ENCODE data around the gene ALDH3B2.

Gene ALDH3B2

GRCh38 chr11:67631411-67631810 is 43.0 kb downstream of the ALDH3B2 start:
- FAIRE-seq (no peak), DNase-seq (ENCODE audit: insufficient read length, low spot score) (no peak)
- no peak for TF ChIP-seq CTCF (IDR thresholded peaks at IDR 0.05; ENCODE audit: insufficient read depth, missing control alignments)

GRCh38 chr11:67630943-67631331 is 43.5 kb downstream of the ALDH3B2 start:
- no peak for DNase-seq (ENCODE audit: insufficient read length, low spot score)
- no peak for TF ChIP-seq CTCF (IDR thresholded peaks at IDR 0.05; ENCODE audit: insufficient read depth, missing control alignments)
- FAIRE-seq = no peak

GRCh38 chr11:67630228-67630942 is 44.0 kb downstream of the ALDH3B2 start:
- no peak for FAIRE-seq
- DNase-seq (ENCODE audit: insufficient read length, low spot score) = peak; percentile 90
- TF ChIP-seq CTCF (IDR thresholded peaks at IDR 0.05; ENCODE audit: insufficient read depth, missing control alignments) = peak; percentile 44

- peak; percentile 69 for TF ChIP-seq CTCF (IDR thresholded peaks at IDR 0.05; ENCODE audit: insufficient read depth, missing control alignments)
- no peak for DNase-seq (ENCODE audit: insufficient read length, low spot score)
- no peak for FAIRE-seq
Observed at GRCh38 chr11:67629386-67630227, 44.8 kb downstream of the ALDH3B2 start, which contains the start of gene NUDT8. Gene NUDT8, minus strand, starts transcription at chr11:67629937. Its CDS starts 26 bp downstream, at chr11:67629911.

GRCh38 chr11:67628710-67629385 is 45.6 kb downstream of the ALDH3B2 start:
- no peak for FAIRE-seq
- no peak for TF ChIP-seq CTCF (IDR thresholded peaks at IDR 0.05; ENCODE audit: insufficient read depth, missing control alignments)
- DNase-seq (ENCODE audit: insufficient read length, low spot score) = no peak

- no peak for DNase-seq (ENCODE audit: insufficient read length, low spot score)
- TF ChIP-seq CTCF (IDR thresholded peaks at IDR 0.05; ENCODE audit: insufficient read depth, missing control alignments) = no peak
- no peak for FAIRE-seq
Observed at GRCh38 chr11:67627812-67628624, 46.4 kb downstream of the ALDH3B2 start.
